KOPT-K1 (cell line): Measurements from ENCODE around the gene ELOVL5.

ENCODE experiments used
- H3K27ac ChIP-seq: fragments of 200-600 bp; sonication (generic); 2 replicates; pipeline ENCODE4 v1.5.1; 2016; ENCODE audit warnings: antibody characterized with exemption, mild to moderate bottlenecking, low read depth, low read length; ENCODE audit not compliant: poor library complexity, severe bottlenecking
- H3K36me3 ChIP-seq: fragments of 200-600 bp; sonication (generic); 2 replicates; pipeline ENCODE4 v1.5.1; 2017; ENCODE audit warnings: antibody characterized with exemption, mild to moderate bottlenecking, low read length, moderate library complexity; ENCODE audit not compliant: insufficient read depth
- H3K9me3 ChIP-seq: fragments of 200-600 bp; sonication (generic); 2 replicates; pipeline ENCODE4 v1.5.1; 2017; ENCODE audit warnings: antibody characterized with exemption, low read length, mild to moderate bottlenecking; ENCODE audit not compliant: insufficient read depth, poor library complexity, severe bottlenecking

The ELOVL5 gene

GRCh38 chr6:53264915-53265607 lies 83.7 kb downstream of the ELOVL5 start:
- H3K27ac ChIP-seq: no peak overlapping the region
- peaks cover 100% of the 10 kb centered on the region for H3K36me3 ChIP-seq
- no peaks in the 10 kb centered on the region for H3K9me3 ChIP-seq

- Histone ChIP-seq H3K36me3 (peaks cover 100% of the 10 kb centered on the region), H3K27ac (no peak overlapping the region), H3K9me3 (no peaks in the 10 kb centered on the region)
Observed at GRCh38 chr6:53264337-53264736, 84.4 kb downstream of the ELOVL5 start.

GRCh38 chr6:53263917-53264316 lies 84.8 kb downstream of the ELOVL5 start:
- no peak overlapping the region for H3K27ac ChIP-seq
- peaks cover 100% of the 10 kb centered on the region for H3K36me3 ChIP-seq
- no peaks in the 10 kb centered on the region for H3K9me3 ChIP-seq

GRCh38 chr6:53259860-53260580 lies 88.7 kb downstream of the ELOVL5 start:
- peaks cover 85% of the 10 kb centered on the region for H3K36me3 ChIP-seq

GRCh38 chr6:53258774-53259155 lies 90.0 kb downstream of the ELOVL5 start:
- Histone ChIP-seq H3K36me3 (peaks cover 72% of the 10 kb centered on the region), H3K9me3 (no peaks in the 10 kb centered on the region), H3K27ac (no peak overlapping the region)

More at GRCh38 chr6:53259860-53260580, 88.7 kb downstream of the ELOVL5 start:
- no peaks in the 10 kb centered on the region for H3K9me3 ChIP-seq
- no peak overlapping the region for H3K27ac ChIP-seq

GRCh38 chr6:53258076-53258773 lies 90.5 kb downstream of the ELOVL5 start:
- Histone ChIP-seq H3K36me3 (peaks cover 67% of the 10 kb centered on the region), H3K9me3 (no peaks in the 10 kb centered on the region), H3K27ac (no peak overlapping the region)

- no peak overlapping the region for H3K27ac ChIP-seq
- no peaks in the 10 kb centered on the region for H3K9me3 ChIP-seq
- peaks cover 60% of the 10 kb centered on the region for H3K36me3 ChIP-seq
Observed at GRCh38 chr6:53257533-53257932, 91.2 kb downstream of the ELOVL5 start.

- no peak overlapping the region for H3K27ac ChIP-seq
- H3K36me3 ChIP-seq: peaks cover 55% of the 10 kb centered on the region
- H3K9me3 ChIP-seq: no peaks in the 10 kb centered on the region
Observed at GRCh38 chr6:53257001-53257400, 91.7 kb downstream of the ELOVL5 start.

GRCh38 chr6:53252177-53252692 lies 96.5 kb downstream of the ELOVL5 start:
- no peaks in the 10 kb centered on the region for H3K9me3 ChIP-seq
- H3K36me3 ChIP-seq: peaks cover 7% of the 10 kb centered on the region
- no peak overlapping the region for H3K27ac ChIP-seq

GRCh38 chr6:53251033-53251672 lies 97.6 kb downstream of the ELOVL5 start:
- Histone ChIP-seq H3K9me3 (no peaks in the 10 kb centered on the region), H3K27ac (no peak overlapping the region), H3K36me3 (no peaks in the 10 kb centered on the region)

GRCh38 chr6:53250176-53251032 lies 98.3 kb downstream of the ELOVL5 start:
- Histone ChIP-seq H3K27ac (no peak overlapping the region), H3K9me3 (no peaks in the 10 kb centered on the region), H3K36me3 (no peaks in the 10 kb centered on the region)

GRCh38 chr6:53246924-53247323 lies 101.8 kb downstream of the ELOVL5 start:
- Histone ChIP-seq H3K36me3 (no peaks in the 10 kb centered on the region), H3K27ac (no peak overlapping the region)

GRCh38 chr6:53244958-53245357 lies 103.8 kb downstream of the ELOVL5 start:
- Histone ChIP-seq H3K9me3 (no peaks in the 10 kb centered on the region), H3K36me3 (no peaks in the 10 kb centered on the region), H3K27ac (no peak overlapping the region)

More at GRCh38 chr6:53246924-53247323, 101.8 kb downstream of the ELOVL5 start:
- H3K9me3 ChIP-seq: no peaks in the 10 kb centered on the region

- H3K36me3 ChIP-seq: no peaks in the 10 kb centered on the region
- no peaks in the 10 kb centered on the region for H3K9me3 ChIP-seq
- H3K27ac ChIP-seq: no peak overlapping the region
Observed at GRCh38 chr6:53244399-53244931, 104.3 kb downstream of the ELOVL5 start.
